ENCODE measurements around the gene CPNE1.

The CPNE1 gene

DNA sequence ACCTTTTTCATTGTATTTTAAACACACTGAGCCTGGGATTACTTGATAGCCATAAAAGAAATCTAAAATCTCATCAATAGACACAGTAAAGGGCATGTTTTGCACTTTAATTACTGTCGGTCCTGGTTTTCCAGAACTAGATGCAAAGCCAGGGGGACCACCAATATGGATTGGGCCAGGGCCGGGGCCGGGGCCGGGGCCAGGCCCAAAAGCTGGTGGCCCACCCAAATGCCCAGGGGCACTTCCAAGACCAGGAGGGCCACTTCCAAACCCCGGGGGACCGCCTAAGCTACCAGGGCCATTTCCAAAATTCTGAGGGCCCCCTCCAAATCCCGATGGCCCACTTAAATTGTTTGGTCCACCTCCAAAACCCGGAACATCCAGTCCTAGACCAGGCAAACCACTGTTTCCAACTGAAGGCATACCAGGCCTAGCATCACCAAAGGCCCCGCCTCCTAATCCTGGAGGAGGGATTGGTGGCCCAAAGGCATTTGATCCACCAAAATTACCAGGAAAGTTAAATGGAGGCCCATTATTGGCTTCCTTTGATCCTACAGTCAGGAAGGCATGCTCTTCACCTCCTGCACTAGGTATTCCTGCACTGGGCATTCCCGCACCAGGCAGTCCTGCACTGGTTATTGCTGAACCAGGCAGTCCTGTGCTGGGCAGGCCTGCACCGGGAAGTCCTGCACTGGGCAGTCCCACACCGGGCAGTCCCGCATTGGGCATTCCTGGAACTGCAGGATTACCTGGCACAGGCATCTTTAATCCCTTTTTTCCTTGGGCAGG lies 11.9 kb downstream of the CPNE1 start:
- no peak for DNase-seq

DNA sequence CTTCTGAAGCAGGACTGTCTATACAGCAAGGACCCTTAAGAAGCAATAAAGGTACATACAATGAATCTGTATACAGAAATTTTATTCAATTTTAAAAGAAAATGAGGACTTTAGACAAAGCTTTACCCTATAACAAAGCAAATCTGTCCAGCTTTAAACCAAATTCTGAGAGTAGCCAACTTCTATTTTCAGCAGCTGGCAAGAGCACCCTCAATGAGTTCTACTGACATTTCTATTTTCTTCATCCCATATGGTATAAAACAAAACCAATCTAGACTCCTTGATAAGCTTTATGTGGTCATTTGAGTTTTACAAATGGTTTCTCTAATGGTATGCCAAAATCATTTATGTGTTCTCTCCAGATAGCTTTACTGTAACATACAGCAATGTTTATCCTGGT lies 12.7 kb downstream of the CPNE1 start:
- DNase-seq, result no peak

DNA sequence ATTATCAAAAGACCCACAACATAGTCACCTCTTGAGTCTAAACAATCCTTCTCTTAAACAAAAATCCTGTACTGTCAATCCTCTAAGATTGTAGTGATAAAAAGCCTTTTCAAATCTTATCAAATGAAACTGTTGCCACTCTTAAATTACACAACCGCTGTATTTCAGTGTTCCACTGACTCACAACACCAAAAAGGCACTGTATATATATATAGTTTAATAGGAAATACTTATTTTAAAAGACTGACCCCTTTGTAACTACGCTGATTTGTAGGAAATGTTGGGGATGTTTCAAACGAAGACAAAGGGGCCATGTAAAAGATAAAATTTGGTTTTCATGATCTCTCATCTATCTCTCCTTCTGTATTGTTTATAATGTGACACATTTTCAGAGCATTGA lies 14.1 kb downstream of the CPNE1 start:
- DNase-seq, result no peak

DNA sequence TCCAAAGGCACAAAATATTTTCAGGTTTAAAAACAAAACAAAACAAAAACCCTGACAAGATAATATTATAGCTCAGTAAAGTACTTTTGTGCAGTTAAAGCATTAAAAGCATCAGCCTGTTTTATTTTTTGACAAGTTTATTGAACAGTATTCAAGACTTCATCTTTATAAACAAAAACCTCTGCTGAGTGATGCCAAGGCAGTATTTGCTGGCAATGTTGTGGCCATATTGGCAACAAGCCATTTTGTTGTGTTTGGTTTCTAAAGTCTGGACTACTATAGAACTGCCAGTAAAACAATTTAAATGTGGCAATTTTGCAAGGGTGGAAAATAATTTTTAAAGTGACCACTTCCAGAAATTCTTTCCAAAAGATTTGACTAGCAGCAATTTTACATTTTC lies 15.9 kb downstream of the CPNE1 start:
- no peak for DNase-seq

DNA sequence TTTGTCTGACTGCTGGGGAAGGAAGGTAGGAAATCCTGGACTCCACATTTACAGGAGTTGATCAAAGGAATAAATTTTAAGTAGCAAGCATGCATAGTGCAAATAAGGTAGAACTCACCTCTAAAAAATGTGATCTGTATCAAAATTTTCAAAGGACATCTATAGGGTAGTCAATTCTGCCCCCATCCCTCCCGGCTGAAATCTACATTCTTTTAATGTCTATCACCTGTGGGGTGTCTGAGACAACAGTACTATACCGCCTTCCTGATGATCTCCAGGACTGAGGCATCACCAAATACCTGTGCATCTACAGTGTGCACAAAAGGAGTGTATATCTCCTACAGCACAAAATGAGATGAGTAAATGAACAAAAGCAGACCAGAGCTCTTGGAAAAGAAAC lies 19.9 kb downstream of the CPNE1 start:
- DNase-seq, result no peak

DNA sequence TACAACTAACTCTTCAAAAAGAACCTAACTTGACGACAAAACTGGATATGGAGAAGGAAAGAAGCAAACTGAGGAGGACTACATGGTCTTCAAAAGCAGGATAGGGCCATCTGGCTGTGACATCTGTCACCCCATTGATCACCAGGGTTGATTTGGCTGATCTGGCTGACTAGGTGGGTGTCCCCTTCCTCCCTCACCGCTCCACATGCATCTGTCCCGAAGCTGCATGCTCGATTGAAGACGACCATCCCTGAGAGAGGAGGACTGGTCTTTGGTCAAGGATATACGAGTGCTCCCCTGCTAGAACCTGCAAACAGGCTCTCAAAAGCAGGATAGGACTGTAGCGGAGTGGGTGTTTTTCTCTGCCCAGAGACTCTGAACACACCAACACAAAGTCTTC lies 21.7 kb downstream of the CPNE1 start:
- DNase-seq, result no peak

DNA sequence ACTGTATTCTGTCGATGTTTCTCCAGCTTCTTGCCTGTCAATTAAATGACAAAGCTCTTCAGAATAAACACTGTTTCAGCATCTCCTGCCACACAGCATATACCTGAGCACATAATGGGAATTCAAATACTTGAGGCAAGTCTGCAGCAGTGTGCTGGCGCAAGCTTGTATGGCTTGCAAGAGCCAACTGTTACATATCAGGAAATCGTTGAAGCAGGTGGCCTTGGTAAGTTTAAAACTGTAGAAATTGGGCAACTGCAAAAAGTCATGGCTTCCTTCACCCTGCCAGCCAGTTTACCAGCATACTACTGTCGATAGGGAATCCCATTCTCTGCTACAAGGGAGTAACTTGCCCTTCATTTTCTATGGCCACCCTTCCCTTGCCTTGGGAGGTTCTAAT lies 23.0 kb downstream of the CPNE1 start:
- DNase-seq, result no peak

DNA sequence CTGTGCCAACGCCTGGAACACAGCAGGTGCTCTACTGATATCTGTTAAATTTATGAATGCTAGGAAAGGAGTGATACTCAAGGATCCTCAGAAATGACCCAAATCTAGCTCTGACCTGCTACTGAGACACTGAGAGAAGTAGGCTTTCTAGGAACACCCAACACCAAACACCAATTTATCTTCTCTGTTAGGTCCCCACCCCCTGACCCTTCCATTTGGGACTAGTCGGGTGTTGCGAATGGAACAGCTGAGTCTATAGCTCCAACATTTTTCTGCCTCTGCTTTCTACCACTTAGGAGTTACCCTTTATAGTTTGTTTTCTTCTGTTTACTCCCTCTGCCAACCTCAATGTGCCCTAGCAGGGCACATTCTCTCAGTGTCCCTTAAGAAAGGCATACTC lies 24.0 kb downstream of the CPNE1 start:
- no peak for DNase-seq

DNA sequence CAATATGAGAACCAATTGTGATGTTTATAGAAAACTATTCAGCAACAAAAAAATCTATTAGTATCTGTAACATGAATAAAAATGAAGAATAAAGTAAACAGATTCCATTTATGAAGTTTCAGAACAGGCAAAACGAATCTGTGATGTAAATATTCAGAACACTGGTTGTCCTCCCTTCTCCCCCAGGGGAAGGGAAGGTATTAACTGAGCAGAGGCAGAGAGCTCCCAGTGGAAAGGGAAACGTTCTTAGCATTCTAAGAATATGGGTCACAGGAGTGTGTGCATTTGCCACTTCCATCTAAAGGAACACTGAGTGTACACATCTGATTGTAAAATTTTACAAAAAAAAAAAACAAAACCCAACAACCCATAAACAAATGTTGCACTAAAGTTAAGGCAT lies 25.9 kb downstream of the CPNE1 start:
- DNase-seq, result no peak

DNA sequence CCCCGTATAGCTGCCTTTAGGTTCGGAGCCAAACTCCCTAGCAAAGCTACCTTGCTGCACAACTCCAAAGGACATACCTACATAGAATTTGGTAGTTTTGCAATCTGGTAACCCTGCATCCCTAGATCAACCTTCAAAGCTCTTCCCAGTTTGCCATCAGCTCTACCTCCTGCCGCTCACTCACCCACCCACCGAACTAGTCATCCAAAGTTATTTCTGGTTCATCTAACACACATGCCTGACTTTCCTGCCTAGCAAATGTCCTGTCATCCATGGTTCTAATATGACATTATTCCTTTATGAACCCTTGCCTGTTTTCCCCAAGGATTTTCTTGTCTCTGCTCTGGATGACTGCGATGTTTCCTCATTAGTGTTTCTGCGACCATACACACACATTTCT lies 27.4 kb downstream of the CPNE1 start:
- no peak for DNase-seq

DNA sequence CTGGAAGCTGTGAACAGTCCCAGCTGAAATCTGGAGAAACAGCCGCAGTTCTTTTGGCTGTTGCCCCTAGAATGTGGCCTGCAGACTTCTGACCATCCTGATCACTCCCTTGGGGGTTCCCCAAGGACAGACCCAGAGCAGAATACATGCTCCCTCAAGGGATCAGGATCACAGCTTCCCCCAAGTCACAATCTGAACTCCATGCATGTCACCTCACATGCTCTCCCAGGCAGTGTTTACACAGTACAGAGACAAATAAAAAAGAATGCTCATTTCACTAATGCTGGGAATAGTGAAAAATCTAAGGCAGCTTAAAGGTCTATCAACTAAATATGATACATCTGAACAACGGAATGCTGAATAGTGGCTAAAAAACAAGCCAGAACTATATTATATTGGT lies 28.6 kb downstream of the CPNE1 start:
- no peak for DNase-seq

DNA sequence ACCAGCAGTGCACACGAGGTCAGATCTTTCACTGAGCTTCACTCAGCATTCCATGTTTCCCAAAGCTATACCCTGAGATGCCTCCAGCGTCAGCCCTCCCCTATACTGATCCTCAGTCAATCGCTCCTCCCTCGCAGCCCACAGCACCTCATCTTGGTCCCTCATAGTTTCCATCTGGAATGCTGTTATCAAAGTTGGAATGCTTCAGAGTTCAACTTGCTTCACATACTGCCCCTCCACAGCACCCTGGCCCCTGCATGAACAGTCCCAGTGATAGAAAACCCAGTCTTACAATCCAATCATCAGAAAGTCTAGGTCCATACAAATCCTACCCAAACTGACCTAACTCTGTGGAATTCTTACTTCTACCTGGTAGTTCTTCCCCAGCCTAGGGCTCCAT lies 29.0 kb downstream of the CPNE1 start:
- no peak for DNase-seq

DNA sequence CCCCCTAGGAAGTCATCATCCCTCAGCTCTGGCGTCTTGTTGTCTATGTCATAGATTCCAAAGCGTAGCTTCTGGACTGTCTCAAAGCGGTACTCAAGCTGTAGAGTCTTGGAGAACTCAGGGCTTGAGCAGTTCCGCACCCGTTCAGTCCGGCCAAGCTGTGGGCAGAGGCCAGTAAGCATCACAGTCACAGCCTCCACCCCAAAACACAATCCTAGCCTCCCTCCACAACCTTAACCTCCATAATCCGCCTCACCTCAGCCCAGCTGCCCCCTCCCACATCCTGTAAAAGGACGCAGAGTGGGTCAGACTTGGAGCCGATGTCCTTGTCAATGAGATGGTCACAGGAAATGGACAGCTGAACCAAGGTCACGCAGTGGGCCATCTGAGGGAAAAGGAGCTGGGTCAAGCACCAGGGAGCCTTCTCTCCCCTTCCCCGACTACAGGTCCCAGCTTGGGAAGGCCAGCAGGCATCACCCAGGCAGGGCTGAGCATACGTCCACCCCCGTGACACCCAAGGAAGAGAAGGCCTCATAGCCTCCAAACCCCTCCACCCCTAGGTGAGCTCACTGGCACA lies 32.1 kb downstream of the CPNE1 start:
- DNase-seq, result no peak

DNA sequence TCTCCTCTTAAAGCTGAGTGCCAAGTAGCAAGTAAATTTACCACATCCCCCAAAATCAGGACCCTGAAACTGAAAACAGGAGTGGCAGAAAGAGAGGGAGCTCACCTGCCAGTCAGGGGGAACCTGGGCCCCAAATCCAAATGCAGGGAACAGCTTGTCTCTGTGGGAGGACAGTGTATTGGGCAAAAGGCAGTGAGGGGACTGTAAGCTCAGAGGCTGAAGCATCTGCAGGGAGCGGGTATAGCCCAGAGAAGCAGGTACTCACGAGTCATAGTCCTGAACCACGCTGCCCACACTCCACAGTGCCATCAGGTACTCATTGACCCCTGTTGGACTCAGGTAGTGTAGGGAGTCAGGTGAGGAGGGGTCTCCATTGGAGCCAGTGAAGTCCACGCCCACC lies 34.1 kb downstream of the CPNE1 start:
- no peak for DNase-seq

DNA sequence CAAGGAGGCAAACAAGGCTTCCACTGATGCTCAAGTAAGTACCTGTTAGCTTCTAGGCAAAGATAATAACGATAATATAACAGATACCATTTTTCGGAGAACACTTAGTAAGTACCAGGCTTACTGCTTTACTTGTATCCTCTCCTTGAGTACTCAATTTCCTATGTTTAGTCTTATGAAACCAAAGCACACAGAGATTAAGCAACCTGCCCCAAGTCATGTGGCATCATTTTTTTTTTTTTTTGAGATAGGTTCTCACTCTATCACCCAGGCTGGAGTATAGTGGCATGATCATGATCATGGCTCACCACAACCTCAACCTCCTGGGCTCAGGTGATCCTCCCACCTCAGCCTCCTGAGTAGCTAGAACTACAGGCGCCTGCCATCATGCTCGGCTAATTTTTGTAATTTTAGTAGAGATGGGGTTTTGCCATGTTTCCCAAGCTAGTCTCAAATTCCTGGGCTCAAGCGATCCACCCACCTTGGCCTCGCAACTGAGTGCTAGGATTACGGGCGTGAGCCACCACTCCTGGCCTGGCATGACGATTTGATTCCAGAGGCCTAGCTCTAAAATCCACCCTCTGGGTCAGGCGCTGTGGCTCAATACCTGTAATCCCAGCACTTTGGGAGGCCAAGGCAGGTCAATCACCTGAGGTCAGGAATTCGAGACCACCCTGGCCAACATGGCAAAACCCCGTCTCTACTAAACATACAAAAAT lies 35.1 kb downstream of the CPNE1 start:
- peak; percentile 31 to 51 for DNase-seq

DNA sequence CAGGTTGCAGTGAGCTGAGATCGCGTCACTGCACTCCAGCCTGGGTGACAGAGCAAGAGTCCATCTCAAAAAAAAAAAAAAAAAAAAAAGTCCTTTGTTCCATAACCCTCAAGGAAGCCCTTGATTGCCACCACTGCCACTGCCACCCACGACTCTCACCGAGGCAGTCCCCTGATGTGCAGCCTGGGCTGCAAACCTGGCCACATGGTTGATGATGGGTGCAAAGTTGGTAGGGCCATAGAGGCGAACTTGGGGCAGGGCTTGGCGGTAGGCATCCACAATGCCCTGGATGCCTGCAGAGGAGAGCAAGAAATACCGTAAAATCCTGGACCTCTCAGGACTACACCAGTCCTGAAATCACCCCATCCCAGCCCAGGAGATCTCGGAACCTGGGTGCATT lies 37.6 kb downstream of the CPNE1 start:
- no peak for DNase-seq

DNA sequence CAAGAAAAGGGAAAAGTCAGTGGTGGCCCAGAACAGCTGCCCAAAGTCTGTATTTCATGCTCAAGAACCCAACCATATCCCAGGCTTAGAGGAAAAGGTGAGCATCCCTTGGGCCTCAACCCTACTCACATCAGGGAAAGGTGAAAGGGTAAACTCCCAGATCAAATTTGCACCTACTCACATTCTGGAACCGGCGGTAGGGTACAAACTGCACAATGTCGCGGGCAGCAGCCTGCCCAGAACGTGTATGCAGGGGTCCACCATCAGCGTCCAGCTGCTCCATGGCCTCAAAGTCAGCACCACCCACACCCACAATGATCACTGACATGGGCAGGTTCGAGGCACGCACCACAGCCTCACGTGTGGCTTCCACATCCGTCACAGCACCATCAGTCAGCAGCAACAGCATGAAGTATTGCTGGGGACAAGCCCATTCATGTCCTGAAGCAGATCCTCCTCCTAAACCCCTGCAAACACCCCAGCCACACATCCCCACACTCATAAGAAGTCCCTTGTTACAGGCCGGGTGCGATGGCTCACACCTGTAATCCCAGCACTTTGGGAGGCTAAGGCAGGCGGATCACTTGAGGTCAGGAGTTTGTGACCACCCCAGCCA lies 38.2 kb downstream of the CPNE1 start:
- DNase-seq, result no peak

DNA sequence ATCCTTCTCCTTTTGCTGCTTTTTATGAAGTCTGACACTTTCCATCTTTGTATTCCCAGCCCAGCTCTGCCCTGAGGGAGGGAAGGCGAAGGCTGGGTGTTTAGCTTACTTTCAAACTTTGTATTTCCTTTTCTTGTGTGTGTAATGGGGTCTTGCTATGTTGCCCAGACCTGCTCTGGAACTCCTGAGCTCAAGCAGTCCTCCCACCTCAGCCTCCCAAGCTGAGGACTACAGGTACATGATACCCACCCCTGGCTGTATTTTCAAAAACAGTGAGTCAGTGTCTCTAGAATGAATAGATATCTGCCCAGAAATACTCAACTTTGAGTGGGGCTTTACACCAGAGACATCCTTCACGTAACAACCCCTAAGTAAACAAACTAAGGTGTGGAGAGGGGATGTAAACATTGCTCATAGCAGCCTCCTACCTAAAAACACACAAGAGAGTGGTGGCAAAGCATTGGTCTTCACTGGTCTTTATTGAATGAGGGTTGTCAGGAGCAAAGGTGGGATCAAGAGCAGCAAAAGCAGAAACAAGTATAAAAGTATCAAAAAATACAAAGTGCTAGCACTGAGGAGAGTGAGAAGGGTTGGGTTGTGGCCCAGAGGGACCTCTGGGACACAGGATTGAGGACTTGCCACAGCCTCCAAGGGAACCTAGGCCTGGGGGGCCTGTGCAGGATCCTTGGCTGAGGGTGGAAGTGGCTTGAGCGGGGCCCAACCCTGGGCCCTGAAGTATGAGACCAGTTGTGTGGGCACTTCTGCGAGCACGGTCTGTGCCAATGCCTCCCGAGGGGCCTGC lies 38.9 kb downstream of the CPNE1 start:
- no peak for DNase-seq

DNA sequence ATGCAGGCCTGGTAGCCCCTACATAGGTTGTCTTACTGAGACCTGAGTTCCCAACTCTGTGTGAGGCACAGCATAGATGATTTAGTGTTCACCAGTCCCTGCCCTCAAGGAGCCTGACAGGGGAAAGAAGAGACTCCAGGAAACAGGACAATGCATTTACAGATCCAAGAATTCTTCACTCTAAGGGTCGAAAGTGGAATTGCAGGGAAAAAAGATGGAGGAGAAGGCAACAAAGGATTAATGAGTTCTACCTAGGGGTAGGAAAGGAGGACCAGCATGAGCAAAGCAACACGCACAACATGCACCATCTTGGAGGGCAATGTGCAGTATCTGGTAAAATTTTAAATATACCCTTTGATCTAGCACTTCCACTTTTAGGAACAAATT lies 43.1 kb downstream of the CPNE1 start:
- no peak for DNase-seq

DNA sequence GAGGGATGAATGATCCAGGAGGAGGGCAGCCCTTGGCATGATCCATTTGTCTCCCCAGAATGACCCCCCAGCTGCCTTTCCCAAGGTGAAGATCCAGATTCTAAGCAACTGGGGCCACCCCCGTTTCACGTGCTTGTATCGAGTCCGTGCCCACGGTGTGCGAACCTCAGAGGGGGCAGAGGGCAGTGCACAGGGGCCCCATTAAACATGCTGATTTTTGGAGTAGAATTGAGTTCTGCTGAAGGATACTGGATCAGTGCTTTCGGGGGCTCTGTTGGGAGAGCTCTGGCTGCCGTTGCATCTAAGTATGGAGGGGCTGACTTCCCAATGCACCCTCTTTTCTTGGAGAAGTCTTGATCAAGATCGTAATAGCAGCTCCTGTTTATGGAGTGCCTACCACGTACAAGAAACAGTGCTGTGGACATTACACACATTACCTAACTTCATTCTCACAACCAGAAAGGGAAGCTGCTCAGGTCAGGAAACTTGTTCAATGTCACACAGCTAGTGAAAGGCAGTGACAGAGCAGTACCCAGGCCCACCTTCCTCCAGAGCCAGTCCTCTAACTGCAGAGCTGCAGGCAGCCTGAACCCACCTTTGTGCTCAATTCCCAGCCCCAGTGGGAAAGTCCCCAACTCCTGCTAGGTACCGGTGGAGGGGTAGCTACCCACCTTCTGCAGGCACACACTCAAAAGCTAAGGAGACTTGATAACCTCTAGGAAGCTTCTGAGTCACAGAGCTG lies 43.7 kb downstream of the CPNE1 start:
- DNase-seq, result no peak

DNA sequence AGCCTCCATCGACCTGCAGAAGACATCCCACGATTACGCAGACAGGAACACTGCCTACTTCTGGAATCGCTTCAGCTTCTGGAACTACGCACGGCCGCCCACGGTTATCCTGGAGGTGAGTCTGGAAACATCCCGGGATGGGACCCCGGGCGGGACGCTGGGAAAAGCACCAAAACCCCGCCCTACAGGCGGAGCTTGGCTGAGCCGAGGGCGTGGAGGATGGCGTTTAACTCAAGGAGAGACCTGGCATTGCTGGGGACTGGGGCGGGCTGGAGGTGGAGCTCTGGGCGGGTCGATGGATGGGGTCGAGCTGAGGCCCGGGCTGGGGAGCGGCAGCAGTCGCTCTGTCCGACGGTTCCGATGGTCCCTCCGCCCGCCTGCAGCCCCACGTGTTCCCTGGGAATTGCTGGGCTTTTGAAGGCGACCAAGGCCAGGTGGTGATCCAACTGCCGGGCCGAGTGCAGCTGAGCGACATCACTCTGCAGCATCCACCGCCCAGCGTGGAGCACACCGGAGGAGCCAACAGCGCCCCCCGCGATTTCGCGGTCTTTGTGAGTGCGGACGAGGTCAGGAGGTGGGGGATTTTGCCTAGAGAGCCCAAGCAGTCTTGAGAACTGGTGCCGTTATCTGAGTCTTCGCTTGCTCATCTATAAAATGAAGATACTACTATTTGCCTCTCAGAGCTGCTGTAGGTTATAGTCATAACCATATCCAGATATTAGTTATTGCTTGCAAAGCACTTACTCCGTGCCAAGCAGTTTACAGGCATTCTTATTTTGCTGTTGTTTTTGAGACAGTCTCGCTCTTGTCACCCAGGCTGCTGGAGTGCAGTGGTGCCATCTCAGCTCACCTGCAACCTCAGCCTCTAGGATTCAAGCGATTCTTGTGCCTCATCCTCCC lies 45.3 kb downstream of the CPNE1 start:
- DNase-seq, result peak; percentile 25 to 31

Data from inflammatory macrophage treated with lipopolysaccharide for 1 hour (primary cell).